ENCODE data around the gene SLC4A9.

The SLC4A9 gene

GRCh38 chr5:140363631-140364471 is 3.9 kb downstream of the SLC4A9 start:
- DNase-seq, result no peak

- no peak for DNase-seq
These were observed 4.4 kb downstream of the SLC4A9 start for GRCh38 chr5:140364472-140364765.

- no peak for DNase-seq
These were observed 5.3 kb downstream of the SLC4A9 start for GRCh38 chr5:140365282-140365681.

- no peak for DNase-seq
These were observed 5.9 kb downstream of the SLC4A9 start for GRCh38 chr5:140365941-140366340.

- DNase-seq, result no peak
These were observed 6.7 kb downstream of the SLC4A9 start for GRCh38 chr5:140366589-140367255.

GRCh38 chr5:140367256-140368013 is 7.4 kb downstream of the SLC4A9 start:
- DNase-seq, result no peak

GRCh38 chr5:140371356-140372151 is 11.6 kb downstream of the SLC4A9 start:
- DNase-seq, result no peak

GRCh38 chr5:140372971-140373487 is 13.0 kb downstream of the SLC4A9 start:
- peak; percentile 43 for DNase-seq

GRCh38 chr5:140381351-140381750 is 21.4 kb downstream of the SLC4A9 start:
- no peak for DNase-seq

GRCh38 chr5:140381972-140382371 is 22.0 kb downstream of the SLC4A9 start:
- DNase-seq, result no peak

- no peak for DNase-seq
These were observed 22.9 kb downstream of the SLC4A9 start for GRCh38 chr5:140382866-140383265.

GRCh38 chr5:140383300-140383699 is 23.3 kb downstream of the SLC4A9 start:
- DNase-seq, result no peak

- no peak for DNase-seq
These were observed 28.1 kb downstream of the SLC4A9 start for GRCh38 chr5:140388052-140388451.

GRCh38 chr5:140391312-140391711 is 31.3 kb downstream of the SLC4A9 start:
- DNase-seq, result no peak

GRCh38 chr5:140391732-140392131 is 31.7 kb downstream of the SLC4A9 start:
- DNase-seq, result no peak

- no peak for DNase-seq
These were observed 33.7 kb downstream of the SLC4A9 start for GRCh38 chr5:140393738-140394137.

- no peak for DNase-seq
These were observed 38.4 kb downstream of the SLC4A9 start for GRCh38 chr5:140398379-140398811.

GRCh38 chr5:140399979-140400729 is 40.2 kb downstream of the SLC4A9 start:
- DNase-seq, result no peak

- peak; percentile 92 for DNase-seq
These were observed 40.9 kb downstream of the SLC4A9 start for GRCh38 chr5:140400730-140401361.

- peak; percentile 100 for DNase-seq
These were observed 41.6 kb downstream of the SLC4A9 start, which contains the start of gene ANKHD1 for GRCh38 chr5:140401362-140402257. Gene ANKHD1 (plus strand): TSS chr5:140401833. CDS start chr5:140401968, 135 bp downstream.
